HG03354 (cell line): ENCODE data around the gene OR14K1.
"Not testable (repeated sequence)": the region's sequence is repeated elsewhere in the genome, so short reads cannot be mapped to it uniquely, and the experiment has no call there.

Source experiments
- ATAC-seq: cut with Tn5 transposase; IDR thresholded peaks from one replicate; pipeline ENCODE4 v1.9.1; 2021; ENCODE audit warnings: mild to moderate bottlenecking; ENCODE audit not compliant: unreplicated experiment, poor library complexity, severe bottlenecking

Gene OR14K1

GRCh38 chr1:247738315-247738714 is at the start of gene OR14K1:
Gene OR14K1, plus strand, starts transcription at chr1:247738615. Its CDS starts 0 bp downstream, at chr1:247738615.
- ATAC-seq = no peak

DNA sequence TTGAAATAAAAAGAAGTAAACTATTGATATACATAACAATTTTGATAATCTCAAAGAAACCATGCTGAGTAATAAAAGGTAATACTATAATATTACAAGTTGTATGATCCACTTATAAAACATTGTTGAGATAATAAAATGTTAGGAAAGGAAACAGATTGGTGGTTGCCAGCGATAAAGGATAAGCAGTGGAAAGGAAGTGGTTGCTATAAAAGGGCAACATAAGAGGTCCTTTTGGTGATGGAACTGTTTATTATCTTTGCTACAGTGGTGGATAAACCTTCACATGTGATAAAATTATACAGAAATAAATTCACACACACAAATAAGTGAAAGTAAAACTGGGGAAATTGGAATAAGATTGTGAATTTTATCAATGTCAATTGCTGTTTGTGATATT is 37.1 kb upstream of the OR14K1 start:
- ATAC-seq = no peak

DNA sequence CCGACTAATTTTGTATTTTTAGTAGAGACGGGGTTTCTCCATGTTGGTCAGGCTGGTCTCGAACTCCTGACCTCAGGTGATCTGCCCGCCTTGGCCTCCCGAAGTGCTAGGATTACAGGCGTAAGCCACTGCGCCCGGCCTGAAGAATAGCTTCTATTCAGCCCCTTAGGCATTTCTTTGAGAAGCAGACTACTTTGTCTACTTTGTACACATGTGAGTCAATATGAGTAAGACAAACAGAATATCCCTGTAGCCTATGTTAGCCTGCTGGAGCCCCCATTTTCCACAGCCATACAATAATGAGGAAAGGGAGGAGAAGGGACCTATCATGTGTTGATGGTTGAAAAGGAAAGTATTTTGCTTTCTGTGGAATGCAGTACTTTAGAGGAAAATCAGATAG is 27.7 kb upstream of the OR14K1 start:
- not testable (repeated sequence) for ATAC-seq

- no peak for ATAC-seq
These were observed 24.7 kb upstream of the OR14K1 start for GRCh38 chr1:247713753-247714152.

GRCh38 chr1:247716546-247716945 is 21.9 kb upstream of the OR14K1 start, which contains the start of gene OR6F1:
Gene OR6F1, minus strand, starts transcription at chr1:247716646. Its CDS starts 3,891 bp downstream, at chr1:247712755.
- ATAC-seq = no peak

- ATAC-seq = no peak
These were observed 17.2 kb upstream of the OR14K1 start for GRCh38 chr1:247721222-247721621.

GRCh38 chr1:247740721-247741120 is 2.3 kb downstream of the OR14K1 start:
- no peak for ATAC-seq

DNA sequence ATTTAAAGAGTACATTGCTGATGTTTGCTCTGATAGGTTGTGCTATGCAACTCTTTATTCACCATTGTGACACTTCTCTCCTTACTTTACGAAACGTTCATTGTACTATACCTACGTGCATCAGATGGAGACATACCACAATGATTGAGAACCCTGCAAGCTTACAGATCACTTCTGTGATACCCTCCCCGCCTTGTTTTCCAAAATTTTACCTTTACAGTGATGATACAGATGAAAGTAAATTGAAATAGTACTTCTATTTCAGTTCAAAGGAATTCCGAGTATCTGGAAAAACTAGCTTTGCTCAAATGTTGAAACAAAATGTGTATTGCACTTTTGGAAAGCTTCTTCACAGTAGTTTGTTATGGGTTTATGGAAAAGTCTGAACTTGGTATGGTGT is 3.3 kb downstream of the OR14K1 start:
- no peak for ATAC-seq

DNA sequence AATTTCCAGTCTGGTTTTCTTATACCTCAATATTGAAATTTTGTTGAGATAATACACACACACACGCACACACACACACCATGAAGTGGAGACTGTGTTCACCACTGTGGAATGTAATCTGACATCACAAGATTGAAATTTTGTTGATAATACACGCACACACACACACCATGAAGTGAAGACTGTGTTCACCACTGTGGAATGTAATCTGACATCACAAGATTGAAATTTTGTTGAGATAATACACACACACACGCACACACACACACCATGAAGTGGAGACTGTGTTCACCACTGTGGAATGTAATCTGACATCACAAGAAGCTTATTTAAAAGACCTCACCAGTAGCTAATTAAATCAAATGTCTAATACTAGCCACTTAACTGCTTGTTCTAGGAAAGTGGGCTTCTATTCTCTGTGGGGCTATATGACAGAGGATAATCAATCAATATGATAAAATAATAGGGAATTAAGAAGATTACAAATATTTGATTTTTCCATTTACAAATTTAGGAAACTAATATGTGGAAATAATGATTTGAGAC is 3.9 kb downstream of the OR14K1 start:
- ATAC-seq = not testable (repeated sequence)

DNA sequence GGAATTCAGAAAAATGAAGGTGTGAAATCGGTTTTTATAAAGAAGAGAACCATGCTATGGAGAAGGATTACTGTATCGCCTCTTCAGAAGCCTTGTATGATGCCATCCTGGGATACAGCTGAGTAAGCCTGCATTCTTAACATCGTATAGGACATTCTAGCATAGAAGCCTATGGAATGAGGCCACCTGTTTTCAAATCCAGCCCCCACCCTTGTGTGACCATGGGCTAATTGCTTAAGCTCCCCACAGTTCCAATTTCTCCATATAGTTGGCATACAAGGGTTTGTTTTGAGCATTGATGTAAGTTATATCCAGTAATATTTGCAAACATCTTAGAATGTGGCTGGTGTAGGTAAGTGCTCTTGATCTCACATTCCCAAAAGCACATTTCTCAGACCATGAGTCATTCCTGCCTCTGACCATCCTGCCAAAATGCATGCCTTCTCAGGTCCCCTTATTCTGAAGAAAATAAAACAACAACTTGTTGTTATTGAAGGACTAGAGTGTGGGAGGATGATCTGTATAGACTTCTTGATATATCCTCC is 8.0 kb downstream of the OR14K1 start:
- no peak for ATAC-seq

DNA sequence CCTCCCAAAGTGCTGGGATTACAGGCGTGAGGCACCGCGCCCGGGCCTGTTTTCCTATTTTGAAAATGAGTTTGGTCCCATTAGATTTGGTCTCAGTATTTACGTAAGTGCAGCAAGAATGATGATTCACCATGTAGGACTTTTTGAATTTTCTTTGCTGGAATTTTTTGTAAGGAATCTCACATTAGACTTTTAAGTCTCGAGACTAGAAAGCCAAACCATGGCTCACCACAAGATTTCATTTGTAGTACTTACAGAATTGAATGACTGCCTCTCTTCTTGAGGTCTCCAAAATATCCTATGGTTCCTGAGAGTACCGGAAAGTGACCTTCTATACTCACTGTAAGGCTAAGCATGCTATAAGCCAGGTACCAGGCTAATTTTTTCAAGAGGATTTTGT is 9.2 kb downstream of the OR14K1 start:
- ATAC-seq = no peak

GRCh38 chr1:247748041-247748440 is 9.6 kb downstream of the OR14K1 start, which contains the start of gene OR14A2:
Gene OR14A2, minus strand, starts transcription at chr1:247748141.
- no peak for ATAC-seq

DNA sequence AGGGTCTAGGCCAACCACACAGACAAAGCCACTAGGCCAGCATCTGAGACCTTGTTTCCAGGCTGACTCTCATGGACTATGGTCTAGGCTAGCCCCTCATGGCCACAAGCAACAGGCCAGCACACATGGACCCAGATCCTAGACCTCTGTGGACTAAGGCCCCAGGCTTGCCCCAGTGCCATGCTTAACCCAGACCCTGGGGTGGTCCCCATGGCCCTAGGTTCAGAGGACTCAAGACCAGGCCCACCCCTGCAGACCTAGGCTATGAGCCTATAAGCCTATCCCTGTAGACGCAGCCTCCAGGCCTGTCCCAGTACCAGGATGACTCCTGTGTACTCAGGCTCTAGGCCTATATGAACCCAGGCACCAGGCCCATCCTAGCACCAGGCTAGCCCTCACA is 11.5 kb downstream of the OR14K1 start:
- ATAC-seq = no peak

GRCh38 chr1:247754311-247754710 is 15.9 kb downstream of the OR14K1 start:
- ATAC-seq = not testable (repeated sequence)

DNA sequence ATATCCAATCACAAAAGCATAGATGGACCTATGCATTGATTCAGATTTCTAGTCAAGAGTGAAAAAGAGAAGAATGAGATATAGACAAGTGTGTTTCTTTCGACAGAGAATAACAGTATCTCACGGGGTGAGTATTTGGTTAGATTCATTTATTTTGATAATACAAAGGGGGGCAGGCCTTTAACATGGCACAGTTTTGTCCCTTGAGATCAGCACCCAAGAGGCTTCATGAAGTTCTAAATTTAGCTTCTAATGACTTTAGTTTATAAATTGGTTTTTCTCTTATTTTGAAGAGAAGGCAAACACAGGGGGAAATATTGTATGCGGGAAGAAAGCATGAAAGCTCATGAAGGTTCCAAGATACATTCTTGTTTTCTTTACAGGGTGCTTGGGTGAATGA is 22.0 kb downstream of the OR14K1 start, which contains the start of gene OR1C1:
Gene OR1C1, minus strand, starts transcription at position 101 of the 400 bp plus-strand sequence. CDS start 2,150 bp downstream, outside the sequence.
- no peak for ATAC-seq

- no peak for ATAC-seq
These were observed 31.2 kb downstream of the OR14K1 start for GRCh38 chr1:247769603-247770002.
